ENCODE data around the gene CCNF.

DNA sequence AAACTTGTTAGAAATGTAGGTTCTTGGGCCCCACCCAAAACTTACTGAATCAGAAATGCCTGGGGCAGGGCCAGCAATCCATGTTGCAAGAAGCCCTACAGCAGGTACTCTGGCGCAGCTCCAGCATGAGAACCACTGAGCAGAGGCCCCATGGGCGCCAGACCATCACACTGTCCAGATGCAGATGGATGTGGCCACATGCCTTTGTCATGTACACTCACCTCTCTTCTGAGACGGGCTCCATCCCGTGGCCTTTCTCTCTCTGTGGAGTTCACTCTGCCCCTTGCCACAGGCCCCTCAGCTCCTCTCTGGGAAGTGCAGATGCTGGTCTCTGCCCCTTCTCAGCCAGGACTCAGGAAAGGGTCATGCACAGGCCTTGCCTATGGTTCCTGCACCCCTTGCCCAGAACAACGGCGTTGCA is 2.3 kb upstream of the CCNF start:
- no peak for TF ChIP-seq POLR2AphosphoS5 (IDR thresholded peaks at IDR 0.05)
- TF ChIP-seq, protein P1, sequence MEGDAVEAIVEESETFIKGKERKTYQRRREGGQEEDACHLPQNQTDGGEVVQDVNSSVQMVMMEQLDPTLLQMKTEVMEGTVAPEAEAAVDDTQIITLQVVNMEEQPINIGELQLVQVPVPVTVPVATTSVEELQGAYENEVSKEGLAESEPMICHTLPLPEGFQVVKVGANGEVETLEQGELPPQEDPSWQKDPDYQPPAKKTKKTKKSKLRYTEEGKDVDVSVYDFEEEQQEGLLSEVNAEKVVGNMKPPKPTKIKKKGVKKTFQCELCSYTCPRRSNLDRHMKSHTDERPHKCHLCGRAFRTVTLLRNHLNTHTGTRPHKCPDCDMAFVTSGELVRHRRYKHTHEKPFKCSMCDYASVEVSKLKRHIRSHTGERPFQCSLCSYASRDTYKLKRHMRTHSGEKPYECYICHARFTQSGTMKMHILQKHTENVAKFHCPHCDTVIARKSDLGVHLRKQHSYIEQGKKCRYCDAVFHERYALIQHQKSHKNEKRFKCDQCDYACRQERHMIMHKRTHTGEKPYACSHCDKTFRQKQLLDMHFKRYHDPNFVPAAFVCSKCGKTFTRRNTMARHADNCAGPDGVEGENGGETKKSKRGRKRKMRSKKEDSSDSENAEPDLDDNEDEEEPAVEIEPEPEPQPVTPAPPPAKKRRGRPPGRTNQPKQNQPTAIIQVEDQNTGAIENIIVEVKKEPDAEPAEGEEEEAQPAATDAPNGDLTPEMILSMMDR (IDR thresholded peaks at IDR 0.05), result no peak
- no peak for TF ChIP-seq POLR2A (IDR thresholded peaks at IDR 0.05)
